ENCODE measurements around the gene BSND. TPM values are rescaled to one million over a fixed set of nuclear protein-coding genes. Genes with fewer than 3 reads are reported as not detected.

BSND gene
- total RNA-seq, 4 donors from 2014 or later = not detected

DNA sequence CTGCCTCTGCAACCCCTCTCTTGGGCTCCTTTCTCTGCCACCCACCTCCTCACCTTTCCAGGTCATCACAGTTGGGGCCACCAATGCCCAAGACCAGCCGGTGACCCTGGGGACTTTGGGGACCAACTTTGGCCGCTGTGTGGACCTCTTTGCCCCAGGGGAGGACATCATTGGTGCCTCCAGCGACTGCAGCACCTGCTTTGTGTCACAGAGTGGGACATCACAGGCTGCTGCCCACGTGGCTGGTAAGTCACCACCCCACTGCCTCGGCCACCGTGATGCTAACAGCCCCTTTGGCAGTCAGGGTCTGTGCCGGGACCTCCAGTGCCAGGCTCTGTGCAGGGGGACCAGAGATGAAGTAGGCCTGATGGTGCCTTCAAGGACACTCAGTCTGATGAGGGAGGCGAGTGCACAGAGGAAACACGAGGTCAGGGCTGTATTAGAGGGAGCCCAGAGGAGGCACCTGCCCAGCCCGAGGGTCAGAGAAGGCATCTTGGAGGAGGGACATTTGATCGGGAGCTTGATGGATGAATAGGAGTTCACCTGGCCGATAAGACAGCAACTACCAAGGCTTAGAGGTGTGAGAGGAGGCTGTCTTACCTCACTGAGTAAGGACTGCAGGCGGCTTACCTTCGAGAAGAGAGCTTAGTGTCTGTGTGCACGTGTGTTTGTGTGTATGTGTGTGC, 58.7 kb downstream of the BSND start:
- no peak overlapping the region for H3K27ac ChIP-seq
- H3K9me3 ChIP-seq = no peaks in the 10 kb centered on the region
- no peak overlapping the region for H3K4me3 ChIP-seq
- H3K27me3 ChIP-seq = no peaks in the 10 kb centered on the region
- H3K4me1 ChIP-seq = peaks cover 17 to 21% of the 10 kb centered on the region in 2 donors
- no peak for DNase-seq
- in situ Hi-C loops (cut with MboI; ENCODE audit: low sequenced_read_pairs in 4 of 4) (no loop called here), intact Hi-C loops (cut with DNase I; ENCODE audit: low total_unique reads) (no loop called here)
- no peak for TF ChIP-seq POLR2A (IDR thresholded peaks at IDR 0.05)
- TF ChIP-seq, protein P1, sequence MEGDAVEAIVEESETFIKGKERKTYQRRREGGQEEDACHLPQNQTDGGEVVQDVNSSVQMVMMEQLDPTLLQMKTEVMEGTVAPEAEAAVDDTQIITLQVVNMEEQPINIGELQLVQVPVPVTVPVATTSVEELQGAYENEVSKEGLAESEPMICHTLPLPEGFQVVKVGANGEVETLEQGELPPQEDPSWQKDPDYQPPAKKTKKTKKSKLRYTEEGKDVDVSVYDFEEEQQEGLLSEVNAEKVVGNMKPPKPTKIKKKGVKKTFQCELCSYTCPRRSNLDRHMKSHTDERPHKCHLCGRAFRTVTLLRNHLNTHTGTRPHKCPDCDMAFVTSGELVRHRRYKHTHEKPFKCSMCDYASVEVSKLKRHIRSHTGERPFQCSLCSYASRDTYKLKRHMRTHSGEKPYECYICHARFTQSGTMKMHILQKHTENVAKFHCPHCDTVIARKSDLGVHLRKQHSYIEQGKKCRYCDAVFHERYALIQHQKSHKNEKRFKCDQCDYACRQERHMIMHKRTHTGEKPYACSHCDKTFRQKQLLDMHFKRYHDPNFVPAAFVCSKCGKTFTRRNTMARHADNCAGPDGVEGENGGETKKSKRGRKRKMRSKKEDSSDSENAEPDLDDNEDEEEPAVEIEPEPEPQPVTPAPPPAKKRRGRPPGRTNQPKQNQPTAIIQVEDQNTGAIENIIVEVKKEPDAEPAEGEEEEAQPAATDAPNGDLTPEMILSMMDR (IDR thresholded peaks at IDR 0.05 in 4 of 5, conservative IDR thresholded peaks at IDR 0.05 in 1 of 5) = no peak
- no peak for ATAC-seq
- H3K36me3 ChIP-seq = no peaks in the 10 kb centered on the region

DNA sequence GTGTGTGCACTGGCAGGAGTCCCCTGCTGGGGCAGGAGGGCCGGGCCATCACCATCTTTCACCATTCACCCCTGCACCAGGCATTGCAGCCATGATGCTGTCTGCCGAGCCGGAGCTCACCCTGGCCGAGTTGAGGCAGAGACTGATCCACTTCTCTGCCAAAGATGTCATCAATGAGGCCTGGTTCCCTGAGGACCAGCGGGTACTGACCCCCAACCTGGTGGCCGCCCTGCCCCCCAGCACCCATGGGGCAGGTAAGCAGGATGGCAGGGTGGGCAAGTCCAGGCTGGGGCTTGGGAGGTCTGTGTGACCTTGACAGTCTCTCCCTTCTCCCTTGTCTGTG, 59.2 kb downstream of the BSND start:
- Histone ChIP-seq H3K36me3 (no peaks in the 10 kb centered on the region), H3K4me3 (no peak overlapping the region), H3K9me3 (no peaks in the 10 kb centered on the region), H3K27ac (no peak overlapping the region), H3K27me3 (no peaks in the 10 kb centered on the region), H3K4me1 (peaks cover 14 to 21% of the 10 kb centered on the region in 2 donors)
- TF ChIP-seq, protein P1 (IDR thresholded peaks at IDR 0.05 in 4 of 5, conservative IDR thresholded peaks at IDR 0.05 in 1 of 5) = no peak
- no peak for TF ChIP-seq POLR2A (IDR thresholded peaks at IDR 0.05)
- intact Hi-C loops (cut with DNase I; ENCODE audit: low total_unique reads) = no loop called here
- DNase-seq (no peak), ATAC-seq (no peak)
- in situ Hi-C loops (cut with MboI; ENCODE audit: low sequenced_read_pairs in 4 of 4) = no loop called here

DNA sequence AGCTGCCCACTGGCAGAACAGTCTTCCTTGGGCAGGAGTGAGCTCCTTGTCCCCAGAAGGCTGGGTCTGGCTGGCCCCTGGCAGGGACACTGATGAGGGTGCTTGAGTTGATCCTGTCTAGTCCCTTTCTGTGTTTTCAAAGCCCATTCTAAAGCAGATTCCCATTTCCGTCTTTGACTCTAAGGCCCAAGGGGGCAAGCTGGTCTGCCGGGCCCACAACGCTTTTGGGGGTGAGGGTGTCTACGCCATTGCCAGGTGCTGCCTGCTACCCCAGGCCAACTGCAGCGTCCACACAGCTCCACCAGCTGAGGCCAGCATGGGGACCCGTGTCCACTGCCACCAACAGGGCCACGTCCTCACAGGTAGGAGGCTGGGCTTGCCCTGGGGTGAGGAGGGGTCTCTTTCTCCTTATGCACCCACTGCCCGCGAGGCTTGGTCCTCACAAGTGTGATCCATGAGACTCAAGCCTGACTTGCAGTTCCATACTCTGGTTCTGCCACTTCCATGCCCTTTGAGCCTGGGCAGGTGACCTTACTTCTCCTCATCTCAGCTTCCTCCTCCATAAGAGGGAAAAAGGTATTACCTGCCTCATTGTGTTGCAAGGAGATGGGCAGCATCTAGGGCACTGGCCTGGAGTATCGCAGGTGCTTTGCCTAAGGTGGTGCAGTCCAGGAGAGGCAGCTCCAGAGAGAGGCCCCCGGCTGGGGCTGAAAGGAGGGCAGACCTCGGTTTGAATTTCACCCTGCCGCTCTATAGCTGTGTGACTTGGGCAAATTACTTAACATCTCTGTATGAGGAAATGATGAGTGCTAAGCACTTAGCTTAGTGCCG, 60.8 kb downstream of the BSND start:
- DNase-seq = no peak

DNA sequence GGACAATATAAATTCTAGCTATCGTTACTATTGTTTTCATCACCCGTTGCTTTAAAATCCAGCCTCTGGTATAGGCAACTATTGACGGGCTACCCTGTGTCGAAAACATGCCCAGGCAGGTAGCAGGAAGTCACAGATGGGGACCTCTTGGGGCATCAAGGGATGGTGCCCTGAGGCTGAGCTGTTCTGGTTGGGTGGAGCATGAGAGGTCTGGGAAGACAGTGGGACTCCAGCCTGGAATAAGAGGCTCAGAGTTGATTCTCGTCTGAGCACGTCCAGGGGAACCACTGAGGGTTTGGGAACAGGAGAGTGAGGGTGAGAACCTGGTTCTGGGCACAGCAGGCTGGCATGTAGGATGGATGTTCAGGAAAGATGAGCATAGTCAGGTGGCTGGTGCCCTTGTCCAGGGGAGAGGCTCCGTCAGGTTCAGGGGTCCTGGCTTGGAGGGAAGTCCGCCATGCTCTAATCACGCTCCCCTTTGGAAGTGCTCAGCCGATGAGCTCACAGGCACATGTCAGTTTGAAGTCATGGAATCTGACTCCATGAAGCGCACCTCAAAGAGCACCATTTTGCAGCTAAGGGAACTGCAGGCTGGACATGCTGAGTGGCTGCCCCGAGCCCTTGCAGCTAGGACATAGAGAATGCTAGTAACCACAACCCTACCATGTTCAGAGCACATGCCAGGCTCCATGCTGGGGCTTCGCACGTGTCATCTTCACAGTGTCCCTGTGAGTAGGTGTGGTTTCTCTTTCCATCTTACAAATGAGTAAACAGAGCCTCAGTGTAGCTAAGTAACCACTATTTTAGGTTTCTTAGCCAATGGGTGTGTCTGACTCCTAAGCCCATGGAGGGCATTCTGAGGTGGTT, 61.6 kb downstream of the BSND start:
- H3K4me1 ChIP-seq = peaks cover 17 to 19% of the 10 kb centered on the region in 2 donors
- no peaks in the 10 kb centered on the region for H3K9me3 ChIP-seq
- TF ChIP-seq, protein P1 (IDR thresholded peaks at IDR 0.05 in 4 of 5, conservative IDR thresholded peaks at IDR 0.05 in 1 of 5) = no peak
- in situ Hi-C loops (cut with MboI; ENCODE audit: low sequenced_read_pairs in 4 of 4) (no loop called here), intact Hi-C loops (cut with DNase I; ENCODE audit: low total_unique reads) (no loop called here)
- no peaks in the 10 kb centered on the region for H3K36me3 ChIP-seq
- H3K27ac ChIP-seq = no peak overlapping the region
- no peak for ATAC-seq
- no peaks in the 10 kb centered on the region for H3K27me3 ChIP-seq
- no peak for DNase-seq
- no peak overlapping the region for H3K4me3 ChIP-seq

More for the DNA sequence above, 60.8 kb downstream of the BSND start:
- Histone ChIP-seq H3K4me1 (peaks cover 13 to 16% of the 10 kb centered on the region in 2 donors), H3K9me3 (no peaks in the 10 kb centered on the region), H3K27me3 (no peaks in the 10 kb centered on the region), H3K4me3 (no peak overlapping the region), H3K27ac (no peak overlapping the region), H3K36me3 (no peaks in the 10 kb centered on the region)
- in situ Hi-C loops (cut with MboI; ENCODE audit: low sequenced_read_pairs in 4 of 4) = no loop called here
- TF ChIP-seq POLR2A (IDR thresholded peaks at IDR 0.05) = no peak
- TF ChIP-seq, protein P1 (IDR thresholded peaks at IDR 0.05 in 4 of 5, conservative IDR thresholded peaks at IDR 0.05 in 1 of 5) = no peak
- intact Hi-C loops (cut with DNase I; ENCODE audit: low total_unique reads) = no loop called here
- no peak for ATAC-seq

Data from gastrocnemius medialis (tissue), 4 donors.